Neural crest cell (in vitro differentiated cells): ENCODE data around the gene OAS3. TPM values are rescaled to one million over a fixed set of nuclear protein-coding genes. Genes with fewer than 3 reads are reported as not detected.

Experiments
- DNase-seq: peaks from one replicate; pipeline ENCODE4 v3.0.0; 2021; ENCODE audit warnings: low read depth, mixed read lengths, low spot score
- H3K27ac Mint-ChIP-seq: one replicate; pipeline ENCODE4 v1.8.0; 2021; ENCODE audit warnings: mild to moderate bottlenecking, mixed read lengths; ENCODE audit not compliant: unreplicated experiment
- H3K27me3 Mint-ChIP-seq: 2 replicates; pipeline ENCODE4 v1.8.0; 2021; ENCODE audit warnings: low read depth, mild to moderate bottlenecking, mixed read lengths
- H3K36me3 Mint-ChIP-seq: 2 replicates; pipeline ENCODE4 v1.8.0; 2021; ENCODE audit warnings: low read depth, mild to moderate bottlenecking, mixed read lengths
- H3K4me1 Mint-ChIP-seq: 2 replicates; pipeline ENCODE4 v1.8.0; 2021; ENCODE audit warnings: mixed read lengths
- H3K4me3 Mint-ChIP-seq: one replicate; pipeline ENCODE4 v1.8.0; 2021; ENCODE audit warnings: mild to moderate bottlenecking, mixed read lengths
- H3K9me3 Mint-ChIP-seq: 2 replicates; pipeline ENCODE4 v1.8.0; 2021; ENCODE audit warnings: mixed read lengths
- CTCF ChIP-seq: fragments of 200-600 bp; sonication (generic); conservative IDR thresholded peaks from 2 replicates; pipeline ENCODE4 v1.5.0; 2021; ENCODE audit warnings: antibody characterized with exemption, mild to moderate bottlenecking
- total RNA-seq: library from RNA; stranded (reverse); gene quantifications from 2 replicates; pipeline ENCODE4 v1.2.1, GENCODE V29; 2021

Gene OAS3
- total RNA-seq, 1 donor from 2014 or later = 0.54 TPM

GRCh38 chr12:112978163-112979040 is 40.1 kb downstream of the OAS3 start, which contains the start of gene OAS2:
TSS of gene OAS2 (plus strand) at chr12:112978519. CDS start at chr12:112978609, 90 bp downstream.
- no peak within 1 kb of the TSS for H3K27ac Mint-ChIP-seq
- peaks cover 14% of the 10 kb centered on the region for H3K27me3 Mint-ChIP-seq
- no peak for TF ChIP-seq CTCF
- peaks cover 2% of the 10 kb centered on the region for H3K36me3 Mint-ChIP-seq
- DNase-seq = no peak
- H3K4me3 Mint-ChIP-seq = no peak within 1 kb of the TSS
- H3K9me3 Mint-ChIP-seq = peaks cover 5% of the 10 kb centered on the region
- H3K4me1 Mint-ChIP-seq = no peaks in the 10 kb centered on the region

- H3K36me3 Mint-ChIP-seq = peaks cover 2% of the 10 kb centered on the region
- TF ChIP-seq CTCF = no peak
- H3K27me3 Mint-ChIP-seq = peaks cover 17% of the 10 kb centered on the region
- DNase-seq = no peak
- H3K4me1 Mint-ChIP-seq = no peaks in the 10 kb centered on the region
- H3K9me3 Mint-ChIP-seq = peaks cover 5% of the 10 kb centered on the region
- H3K4me3 Mint-ChIP-seq = no peak overlapping the region
- H3K27ac Mint-ChIP-seq = no peak overlapping the region
Observed at GRCh38 chr12:112979041-112979680, 40.9 kb downstream of the OAS3 start.

- Mint-ChIP-seq H3K36me3 (peaks cover 4% of the 10 kb centered on the region), H3K27ac (no peak overlapping the region), H3K4me3 (no peak overlapping the region), H3K27me3 (peaks cover 19% of the 10 kb centered on the region), H3K9me3 (peaks cover 13% of the 10 kb centered on the region), H3K4me1 (no peaks in the 10 kb centered on the region)
- no peak for TF ChIP-seq CTCF
- no peak for DNase-seq
Observed at GRCh38 chr12:112980491-112981158, 42.4 kb downstream of the OAS3 start.

- H3K27ac Mint-ChIP-seq = no peak overlapping the region
- no peak overlapping the region for H3K4me3 Mint-ChIP-seq
- H3K27me3 Mint-ChIP-seq = peaks cover 50% of the 10 kb centered on the region
- H3K4me1 Mint-ChIP-seq = no peaks in the 10 kb centered on the region
- no peak for DNase-seq
- H3K9me3 Mint-ChIP-seq = peaks cover 13% of the 10 kb centered on the region
- H3K36me3 Mint-ChIP-seq = peaks cover 4% of the 10 kb centered on the region
- TF ChIP-seq CTCF = no peak
Observed at GRCh38 chr12:112985642-112986290, 47.5 kb downstream of the OAS3 start.

- no peak for DNase-seq
- Mint-ChIP-seq H3K36me3 (peaks cover 4% of the 10 kb centered on the region), H3K27ac (no peak overlapping the region), H3K4me3 (no peak overlapping the region), H3K27me3 (peaks cover 56% of the 10 kb centered on the region), H3K9me3 (peaks cover 13% of the 10 kb centered on the region), H3K4me1 (no peaks in the 10 kb centered on the region)
- TF ChIP-seq CTCF = no peak
Observed at GRCh38 chr12:112986291-112986800, 48.1 kb downstream of the OAS3 start.
